GM18520 (cell line): ENCODE results near the gene GALNT1.

ENCODE experiments used
- ATAC-seq: cut with Tn5 transposase; IDR thresholded peaks from one replicate; pipeline ENCODE4 v1.9.1; 2021; ENCODE audit not compliant: unreplicated experiment

The GALNT1 gene

GRCh38 chr18:35711227-35711626 lies 129.7 kb downstream of the GALNT1 start:
- no peak for ATAC-seq

DNA sequence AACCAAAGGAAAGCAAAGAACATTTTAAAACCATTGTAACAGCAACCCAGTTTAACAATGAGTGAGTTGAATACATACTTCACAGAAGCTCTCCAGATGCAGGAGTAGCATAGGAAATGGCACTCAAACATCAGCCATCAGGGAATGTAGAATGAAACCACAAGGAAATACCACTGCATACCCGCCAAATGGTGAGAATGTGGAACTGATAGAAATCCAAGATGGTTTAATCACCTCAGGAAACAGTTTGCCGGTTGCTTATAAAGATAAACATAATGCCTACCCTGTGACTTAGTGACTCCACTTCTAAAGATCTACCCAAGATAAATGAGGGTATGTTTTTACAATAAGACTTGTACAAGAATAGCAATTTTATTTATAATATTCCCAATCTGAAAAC lies 132.0 kb downstream of the GALNT1 start:
- no peak for ATAC-seq

- no peak for ATAC-seq
Observed at GRCh38 chr18:35714539-35714938, 133.0 kb downstream of the GALNT1 start.

DNA sequence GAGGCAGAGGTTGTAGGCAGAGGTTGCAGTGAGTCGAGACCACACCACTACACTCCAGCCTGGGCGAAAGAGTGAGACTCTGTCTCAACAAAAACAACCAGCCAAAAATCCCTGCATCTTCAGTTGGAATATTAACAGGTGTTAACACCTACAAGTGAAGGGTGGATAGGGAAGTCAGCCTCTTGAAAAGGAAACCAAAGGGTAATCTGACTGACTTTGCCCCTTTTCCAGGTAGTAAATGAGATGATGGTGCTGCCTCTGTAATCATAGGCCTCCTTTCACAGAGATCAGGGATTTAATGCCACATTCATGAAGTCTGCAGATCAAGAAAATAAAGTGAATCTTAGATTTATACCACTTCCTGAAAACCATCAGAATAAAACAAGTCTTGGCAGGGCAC lies 133.6 kb downstream of the GALNT1 start:
- no peak for ATAC-seq

GRCh38 chr18:35716169-35716831 lies 134.8 kb downstream of the GALNT1 start:
- ATAC-seq, result no peak

GRCh38 chr18:35717182-35717581 lies 135.6 kb downstream of the GALNT1 start:
- ATAC-seq, result no peak

DNA sequence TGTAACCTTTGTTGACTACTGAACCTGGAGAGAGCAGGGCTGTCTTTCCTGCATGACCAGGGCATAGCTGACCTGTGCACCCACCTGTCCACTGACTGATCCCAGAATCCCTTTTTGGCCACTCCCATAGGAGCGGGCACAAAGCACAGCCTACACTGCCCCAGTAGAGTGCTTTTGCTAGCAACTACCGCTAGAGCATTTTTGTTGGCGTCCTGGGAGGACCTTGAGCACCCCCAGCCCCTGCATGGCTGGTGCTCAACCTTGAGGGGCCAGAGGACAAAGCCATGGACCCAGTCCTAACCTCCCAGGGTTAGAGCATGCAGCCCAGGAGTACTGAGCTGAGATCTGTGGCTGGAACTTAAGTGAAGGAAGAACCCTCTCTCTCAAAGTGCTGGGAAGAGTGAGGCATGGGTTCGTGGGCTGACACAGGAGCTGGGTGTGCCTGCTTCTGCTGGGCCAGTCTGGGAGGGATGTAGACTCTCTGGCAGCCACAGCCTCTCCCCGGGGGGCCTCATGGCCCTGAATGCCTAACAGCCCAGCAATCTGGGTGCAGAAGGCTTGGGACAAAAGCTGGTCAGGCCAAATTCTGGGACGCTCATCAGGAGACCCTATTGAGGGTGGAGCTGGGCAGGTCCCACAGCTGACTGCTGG lies 140.0 kb downstream of the GALNT1 start:
- ATAC-seq, result no peak

GRCh38 chr18:35728676-35729075 lies 147.1 kb downstream of the GALNT1 start:
- no peak for ATAC-seq

GRCh38 chr18:35729991-35730668 lies 148.6 kb downstream of the GALNT1 start:
- ATAC-seq, result no peak

- no peak for ATAC-seq
Observed at GRCh38 chr18:35730691-35731370, 149.3 kb downstream of the GALNT1 start.

GRCh38 chr18:35731701-35732100 lies 150.2 kb downstream of the GALNT1 start:
- ATAC-seq, result no peak

DNA sequence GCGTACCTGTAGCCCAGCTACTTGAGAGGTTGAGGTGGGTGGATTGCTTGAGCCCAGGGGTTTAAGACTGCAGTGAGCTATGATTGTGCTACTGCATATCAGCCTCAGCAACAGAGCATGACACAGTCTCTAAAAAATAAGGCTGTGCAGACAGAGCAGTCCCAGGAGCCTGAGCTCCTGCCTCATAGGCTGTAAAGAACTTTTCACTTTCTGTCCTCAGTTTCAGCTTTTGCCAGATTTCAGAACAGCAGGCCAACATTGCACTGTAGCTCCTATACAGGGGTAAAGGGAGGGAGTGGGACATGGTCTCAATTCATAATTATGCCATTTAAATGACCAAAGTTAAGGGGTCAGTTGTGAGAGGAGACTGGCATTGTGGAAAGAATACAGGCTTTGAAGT lies 150.6 kb downstream of the GALNT1 start:
- no peak for ATAC-seq

- no peak for ATAC-seq
Observed at GRCh38 chr18:35732636-35733035, 151.1 kb downstream of the GALNT1 start.

DNA sequence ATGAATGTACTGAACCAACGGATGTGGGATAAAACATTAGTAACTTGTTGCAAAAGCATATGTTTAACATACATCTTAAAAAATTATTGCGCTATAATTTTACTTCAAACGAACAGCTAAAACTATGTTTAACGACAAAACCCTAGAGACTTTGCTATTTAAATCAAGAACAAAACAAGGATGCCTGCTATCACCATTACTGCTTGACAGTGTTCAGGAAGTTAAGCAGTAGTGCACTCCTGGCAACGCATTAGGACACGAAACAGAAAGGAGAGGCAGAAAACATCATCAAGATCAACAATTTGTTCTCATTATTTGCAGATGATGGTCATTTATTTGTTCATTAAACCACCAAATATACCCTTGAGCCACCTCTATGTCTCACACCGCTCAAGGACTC lies 151.9 kb downstream of the GALNT1 start:
- ATAC-seq, result no peak

GRCh38 chr18:35736696-35737095 lies 155.2 kb downstream of the GALNT1 start:
- ATAC-seq, result no peak

DNA sequence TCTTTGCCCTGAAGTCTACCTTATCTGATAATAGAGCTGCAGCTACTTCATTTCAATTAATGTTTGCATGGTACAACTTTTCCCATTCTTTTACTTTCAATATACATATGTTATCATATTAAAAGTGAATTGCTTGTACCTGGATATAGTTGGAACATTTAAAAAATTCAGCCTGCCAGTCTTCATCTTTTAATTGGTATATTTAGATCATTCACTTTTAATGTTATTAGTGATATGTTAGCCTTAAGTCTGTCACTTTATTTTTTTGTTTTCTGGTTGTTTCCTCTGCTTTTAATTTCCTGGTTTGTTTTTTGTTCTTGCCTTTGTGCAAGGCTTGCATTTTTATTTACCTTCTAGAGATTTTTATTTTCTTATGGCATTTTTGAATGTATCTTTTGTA lies 158.2 kb downstream of the GALNT1 start:
- no peak for ATAC-seq

DNA sequence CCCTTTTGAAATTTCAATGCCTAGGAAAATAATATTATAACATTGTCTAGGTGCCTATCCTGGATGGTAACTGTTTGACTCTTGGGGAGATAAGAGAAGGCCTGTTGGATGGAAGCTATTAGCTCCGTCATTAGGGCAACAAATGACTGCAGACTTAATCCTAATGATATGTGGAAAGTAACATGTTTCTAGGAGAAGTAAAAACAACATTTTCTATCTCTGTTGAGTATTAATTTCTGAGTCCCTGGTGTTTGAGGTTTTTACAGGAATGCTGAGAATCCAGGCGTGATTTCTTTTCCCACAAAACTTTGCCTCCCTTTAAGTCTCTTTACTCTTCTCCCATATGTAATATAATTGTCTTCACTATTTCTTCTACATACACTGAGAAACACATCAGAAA lies 159.1 kb downstream of the GALNT1 start:
- ATAC-seq, result no peak

DNA sequence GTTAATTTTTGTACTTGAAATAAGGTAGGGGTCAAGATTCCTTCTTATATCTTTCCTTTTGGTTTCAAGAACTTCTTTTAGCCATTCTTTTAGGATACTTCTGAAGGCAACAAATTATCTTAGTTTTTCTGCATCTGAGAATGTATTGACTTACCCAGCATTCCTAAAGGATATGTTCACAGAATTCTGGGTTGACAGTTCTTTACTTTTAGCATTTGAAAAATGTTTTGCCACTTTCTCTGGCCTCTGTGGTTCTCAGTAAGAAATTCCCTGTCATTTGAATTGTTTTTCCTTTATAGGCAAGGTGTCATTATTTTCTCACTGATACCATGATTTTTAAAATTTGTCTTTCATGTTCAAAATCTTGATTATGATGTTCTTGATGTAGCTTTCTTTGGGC lies 162.4 kb downstream of the GALNT1 start:
- ATAC-seq, result no peak

DNA sequence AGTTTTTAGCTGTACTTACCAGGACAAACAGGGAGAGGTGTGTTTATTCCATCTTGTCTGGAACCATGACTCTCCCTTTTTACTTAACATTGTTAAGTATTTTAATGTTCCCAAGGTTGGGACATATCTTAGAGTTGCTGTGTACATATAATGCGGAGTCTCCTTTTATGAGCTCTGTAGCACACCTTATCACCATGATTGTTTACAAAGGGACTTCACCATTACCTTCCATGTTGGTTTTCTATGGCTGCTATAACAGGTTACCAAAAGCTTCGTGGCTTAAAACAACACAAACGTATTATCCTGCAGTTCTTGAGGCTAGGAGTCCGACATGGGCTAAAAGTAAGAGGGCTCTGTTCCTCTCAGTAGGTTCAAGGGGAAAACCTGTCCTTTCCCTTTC lies 164.3 kb downstream of the GALNT1 start:
- no peak for ATAC-seq

DNA sequence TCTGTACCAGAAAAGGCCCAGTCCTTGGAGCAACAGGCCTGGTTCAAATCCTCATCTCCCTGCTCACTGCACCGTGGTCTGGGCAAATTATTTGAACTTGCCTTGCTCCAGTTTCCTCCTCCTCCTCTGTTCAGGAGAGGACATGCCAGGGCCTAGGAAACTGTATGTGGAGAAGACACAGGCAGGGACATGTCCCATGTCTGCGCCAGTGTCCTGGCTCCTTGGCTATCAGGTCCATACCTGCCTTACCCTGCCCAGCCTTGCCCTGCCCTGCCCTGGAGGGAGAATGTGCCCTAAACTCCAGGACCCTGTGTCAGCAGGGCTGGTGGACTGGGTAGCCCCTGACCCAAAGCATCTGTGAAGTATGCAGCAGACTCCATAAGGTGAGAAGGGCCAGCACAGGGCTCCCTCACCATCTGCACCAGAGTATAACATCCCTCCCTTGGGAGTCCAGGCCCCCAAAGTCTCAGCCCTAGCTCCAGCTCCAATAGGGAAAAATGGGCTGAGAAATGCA lies 165.3 kb downstream of the GALNT1 start:
- ATAC-seq, result no peak

GRCh38 chr18:35747894-35748472 lies 166.4 kb downstream of the GALNT1 start:
- ATAC-seq, result no peak
